AG20443 (cell line): Measurements from ENCODE around the gene MAPKAPK3.
A peak's percentile ranks its signal among the peaks of the same experiment; 100 is the strongest.

Experiments used
- DNase-seq: peaks from one replicate; pipeline ENCODE4 v3.0.0; 2012; ENCODE audit warnings: low spot score, mixed read lengths

The MAPKAPK3 gene

DNA sequence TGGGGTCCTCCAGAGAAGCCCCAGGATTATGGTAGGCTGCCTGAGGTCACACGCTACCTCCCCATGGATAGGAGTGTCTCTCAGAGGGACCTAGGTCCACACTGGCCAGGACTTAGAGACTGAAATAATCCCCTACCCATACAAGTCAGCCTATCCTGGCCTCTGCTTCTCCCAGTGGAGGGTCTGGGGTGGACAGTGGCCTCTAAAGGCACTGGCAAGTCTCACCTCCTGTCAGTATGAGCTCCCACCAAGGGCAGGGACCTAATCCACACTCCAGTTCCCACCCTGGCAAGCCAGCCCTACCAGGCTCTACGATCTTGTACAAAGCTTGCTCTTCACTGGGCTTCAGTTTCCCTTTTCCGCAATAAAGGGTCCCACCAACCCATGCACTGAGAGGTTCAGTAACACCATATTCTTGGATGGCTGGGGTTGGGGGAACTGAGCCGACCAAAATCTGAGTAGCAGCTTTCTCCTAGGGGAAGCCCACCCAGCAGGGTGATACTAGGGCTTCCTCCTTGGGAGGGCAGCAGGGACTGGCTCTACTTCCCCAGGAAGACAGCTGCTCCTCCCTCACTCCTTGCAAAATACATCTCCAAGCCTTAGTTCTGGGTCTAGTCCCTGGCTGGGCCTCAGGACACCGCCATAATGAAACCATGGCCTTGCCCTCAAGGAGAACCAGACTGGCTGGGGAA, 7.7 kb upstream of the MAPKAPK3 start:
- DNase-seq: no peak

DNA sequence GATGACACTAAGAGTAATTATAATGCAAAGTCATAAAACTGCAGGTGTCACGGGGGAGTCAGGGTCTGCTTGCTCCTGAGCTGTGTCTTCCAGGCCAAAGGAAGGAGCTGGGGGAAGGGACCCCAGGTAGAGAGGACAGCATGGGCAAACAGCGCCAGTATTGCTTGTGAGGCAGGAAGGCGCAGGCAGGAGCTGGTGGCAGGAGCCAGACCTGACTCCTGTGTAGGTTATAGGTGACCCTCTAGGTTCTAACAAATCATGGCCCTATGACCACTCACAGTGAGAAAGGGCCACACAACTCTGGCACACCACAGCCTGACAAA, 7.2 kb upstream of the MAPKAPK3 start:
- no peak for DNase-seq

DNA sequence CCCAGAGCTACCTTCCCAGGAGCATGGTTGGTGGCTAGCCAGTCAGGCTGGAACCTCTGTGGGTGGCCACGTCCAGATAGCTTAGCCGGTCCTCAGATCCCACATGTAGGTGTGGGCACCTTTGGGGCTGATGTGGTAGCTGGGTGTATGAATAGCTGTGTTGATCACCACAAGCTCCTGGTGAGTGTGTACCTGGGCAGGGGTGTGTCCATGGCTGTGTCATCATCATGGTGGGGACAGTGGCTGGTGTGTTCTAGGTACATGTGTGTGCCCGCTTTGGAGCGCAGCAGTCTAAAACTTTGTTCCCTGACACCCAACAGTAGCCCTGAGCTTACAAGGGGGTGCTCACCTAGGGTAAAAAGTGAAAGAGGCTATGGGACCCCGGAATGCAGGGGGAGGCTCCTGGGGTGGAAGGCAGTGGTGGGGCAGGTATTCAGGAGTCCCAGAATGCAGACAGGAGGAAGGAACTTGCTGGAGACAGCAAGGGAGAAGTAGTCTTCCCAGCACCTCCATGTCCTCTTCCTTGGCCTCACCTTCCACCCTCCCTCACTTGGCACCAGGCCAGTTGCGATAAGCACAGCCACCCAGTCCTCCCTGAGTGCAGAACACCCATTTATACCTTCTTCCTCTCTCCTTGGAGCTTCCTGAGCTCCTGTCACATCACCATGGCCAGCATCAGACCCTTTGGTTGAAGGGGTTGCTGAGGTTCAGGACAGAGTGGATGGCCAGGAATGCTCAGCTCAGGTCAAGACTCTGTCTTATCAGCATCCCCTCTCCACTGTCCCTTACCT, 6.6 kb upstream of the MAPKAPK3 start:
- no peak for DNase-seq

DNA sequence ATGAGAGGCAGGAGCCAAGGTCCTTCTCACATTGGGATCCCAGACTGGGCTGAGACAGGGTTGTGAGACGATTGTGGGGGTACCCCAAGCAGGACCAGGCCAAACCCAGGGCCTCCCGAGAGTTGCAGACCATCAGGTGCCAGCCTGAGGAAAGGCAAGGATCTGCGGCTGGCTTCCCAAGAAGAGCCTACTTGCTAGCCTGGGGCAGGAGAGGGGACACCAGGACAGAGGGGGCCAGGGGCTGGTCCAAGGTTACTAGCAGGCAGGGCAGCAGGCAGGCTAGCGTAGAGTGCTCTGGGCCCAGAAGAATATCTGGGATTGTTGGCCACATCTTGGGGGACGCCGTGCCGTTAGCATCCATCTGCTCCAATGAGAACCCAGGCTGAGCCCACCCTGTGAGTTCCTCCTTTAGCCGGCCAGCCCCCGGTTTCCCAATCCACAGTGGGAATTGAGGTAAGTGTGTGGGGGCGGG, 5.9 kb upstream of the MAPKAPK3 start:
- DNase-seq: no peak

DNA sequence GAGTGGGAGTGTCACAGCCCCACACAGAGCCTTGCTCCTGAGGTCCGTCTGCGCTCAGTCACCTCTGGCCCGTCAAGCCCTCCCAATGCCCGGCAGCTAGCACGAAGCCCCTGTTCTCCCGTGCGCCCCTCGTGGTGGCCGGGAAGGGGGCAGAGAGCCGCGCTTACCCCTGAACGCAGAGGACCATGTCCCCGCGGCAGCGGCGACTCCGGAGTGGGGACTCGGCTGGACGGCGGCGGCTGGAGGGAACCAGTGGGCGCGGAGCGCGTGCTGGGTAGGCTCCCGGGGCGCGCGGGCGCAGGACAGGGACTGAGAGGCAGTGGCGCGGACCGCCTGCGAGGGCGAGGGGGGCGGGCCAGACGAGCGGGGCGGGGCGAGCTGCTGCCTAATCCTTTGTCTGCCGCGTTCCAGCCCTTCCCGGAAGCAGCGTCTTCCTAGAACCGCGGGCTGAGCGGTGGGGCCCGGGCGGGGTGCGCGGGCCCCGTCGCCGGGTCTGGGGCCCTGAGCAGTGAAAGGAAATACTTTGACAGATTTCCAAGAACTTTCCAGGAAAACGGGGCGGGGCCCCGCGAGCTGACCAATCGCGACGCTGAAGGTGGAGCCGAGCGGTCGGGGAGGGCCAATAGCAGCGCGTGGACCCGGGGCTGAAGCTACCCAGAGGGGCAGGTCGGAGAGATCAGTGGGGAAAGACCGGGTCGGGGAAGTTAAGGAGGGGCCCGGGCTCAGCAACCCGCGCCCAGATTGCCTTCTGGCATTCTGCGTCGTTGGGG, 5.3 kb upstream of the MAPKAPK3 start, which contains the start of gene CISH:
CISH (minus strand) TSS at position 311 of the 770 bp plus-strand sequence; CDS start at position 187, 124 bp downstream.
- peak; percentile 92 for DNase-seq

DNA sequence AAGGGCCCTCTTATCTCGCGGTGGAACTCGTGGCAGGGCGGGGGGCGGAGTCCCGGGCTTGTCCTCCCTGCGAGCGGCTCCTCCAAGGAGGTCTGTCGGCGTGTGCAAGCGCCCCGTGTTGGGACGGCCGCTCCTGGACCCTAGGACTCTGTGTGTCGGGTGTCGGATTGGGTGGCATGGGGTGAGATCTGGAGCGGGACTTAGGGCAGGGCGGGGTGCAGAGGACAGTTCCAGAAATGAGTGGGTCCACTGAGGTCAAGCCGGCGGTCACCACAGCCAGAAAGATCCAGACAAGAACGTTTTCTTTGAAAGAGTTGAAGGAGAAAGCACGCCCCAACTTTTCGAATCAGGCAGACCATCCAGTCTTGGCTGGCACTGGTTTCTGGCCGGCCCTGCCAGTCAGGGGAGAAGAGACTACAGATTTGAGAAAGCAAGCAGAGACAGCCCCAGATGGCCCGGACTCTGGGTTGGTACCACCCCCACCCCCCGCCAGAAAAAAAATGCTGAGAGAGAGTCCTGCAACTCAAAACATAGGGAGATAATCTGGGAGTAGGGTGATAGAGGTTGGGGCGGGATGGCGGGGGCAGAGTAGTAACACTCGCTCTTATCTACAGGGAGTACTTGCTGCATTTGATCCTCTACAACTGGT, 4.6 kb upstream of the MAPKAPK3 start:
- DNase-seq: no peak

DNA sequence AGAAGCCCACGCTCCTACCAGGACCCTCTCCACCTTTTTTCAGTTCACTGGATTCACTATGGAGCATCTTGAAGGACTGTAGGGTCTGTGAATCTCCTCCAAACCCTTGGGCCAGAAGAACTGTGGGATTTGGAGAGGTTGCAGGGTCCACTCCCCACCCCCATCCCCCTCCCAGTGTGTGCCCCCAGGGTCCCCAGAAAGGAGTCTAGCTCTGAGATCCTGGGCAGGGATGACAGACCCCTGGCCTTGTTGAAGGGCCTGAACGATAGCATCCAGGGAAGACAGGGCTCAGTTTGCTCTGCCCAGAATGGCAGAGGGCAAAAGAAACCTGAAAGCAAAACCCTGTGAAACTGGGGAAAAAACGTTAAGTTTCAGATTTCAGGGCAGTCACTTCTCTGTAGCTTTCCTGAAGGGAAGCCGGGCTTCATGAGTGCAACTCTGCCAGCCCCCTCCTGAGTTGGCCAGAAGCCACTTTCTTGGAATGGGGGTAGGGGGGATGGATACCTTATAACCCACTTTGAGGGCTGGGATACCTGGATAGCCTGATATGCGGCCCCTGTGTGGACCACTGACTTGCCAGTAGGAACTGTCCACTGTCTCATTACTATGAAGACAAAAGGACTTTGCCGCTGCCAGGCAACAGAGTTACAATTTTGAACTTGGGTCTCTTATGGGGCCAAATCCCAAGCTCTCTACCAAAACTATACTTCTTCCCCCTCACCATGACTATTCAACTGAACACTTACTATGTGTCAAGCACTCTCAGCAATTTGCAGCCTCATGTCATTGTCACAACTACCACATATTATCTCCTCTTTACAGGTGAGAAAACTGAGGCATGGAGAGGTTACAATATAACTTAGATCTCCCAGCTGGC, 3.7 kb upstream of the MAPKAPK3 start:
- no peak for DNase-seq

DNA sequence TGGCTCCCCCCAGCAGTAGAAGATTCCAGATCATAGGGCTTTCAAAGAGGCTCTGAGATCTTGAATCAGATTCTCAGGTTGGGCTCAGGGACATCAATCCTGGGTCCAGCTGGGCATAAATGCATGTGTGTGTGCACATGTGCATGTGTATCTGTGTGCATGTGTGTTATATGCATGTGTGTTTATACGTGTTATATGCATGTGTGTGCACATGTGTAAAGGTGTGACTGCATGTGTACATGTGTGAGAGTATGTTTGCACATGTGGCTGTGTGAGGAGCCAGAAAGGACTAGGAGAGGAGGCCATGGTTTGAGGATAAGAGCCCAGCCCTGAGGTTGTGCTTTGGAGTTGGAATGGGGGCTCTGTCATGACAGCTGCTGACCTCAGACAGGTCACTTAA, 1.8 kb upstream of the MAPKAPK3 start:
- no peak for DNase-seq

DNA sequence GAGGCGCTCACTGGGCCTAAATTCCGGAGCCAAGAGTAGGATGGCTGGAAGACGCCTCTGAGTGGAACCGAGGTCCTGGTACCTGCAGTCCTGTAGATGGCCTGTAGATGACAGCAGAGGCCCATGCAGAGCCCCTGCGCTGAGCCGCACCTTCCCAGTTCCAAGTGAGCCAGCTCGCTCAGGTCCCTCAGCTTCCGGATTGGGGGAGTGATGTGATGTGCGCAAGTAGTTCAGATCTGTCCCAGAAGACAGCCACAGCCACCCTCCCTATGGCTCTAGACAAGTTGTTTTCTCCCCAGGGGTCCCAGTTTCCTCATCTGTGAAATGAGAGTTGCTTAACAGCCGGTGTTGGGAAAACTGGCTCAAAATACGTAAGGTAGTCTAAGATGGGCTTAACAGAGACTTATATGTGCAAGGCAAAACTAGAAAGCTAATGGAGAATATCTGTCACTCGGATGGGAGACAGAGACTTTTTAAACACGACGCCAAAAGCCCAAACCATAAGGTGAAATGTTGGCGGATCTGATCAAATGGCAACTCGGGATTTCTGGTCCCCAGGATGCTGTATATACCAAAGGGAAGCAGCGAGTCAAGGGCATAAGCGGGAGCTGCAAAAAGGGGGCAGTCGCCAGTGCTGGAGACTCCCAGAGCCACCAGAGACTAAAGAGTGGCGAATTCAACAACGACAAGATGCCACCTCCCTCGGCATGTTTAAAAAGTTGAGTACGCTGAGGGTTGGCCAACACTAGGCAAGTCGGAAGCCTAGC, 765 bp upstream of the MAPKAPK3 start:
- peak; percentile 89 for DNase-seq

DNA sequence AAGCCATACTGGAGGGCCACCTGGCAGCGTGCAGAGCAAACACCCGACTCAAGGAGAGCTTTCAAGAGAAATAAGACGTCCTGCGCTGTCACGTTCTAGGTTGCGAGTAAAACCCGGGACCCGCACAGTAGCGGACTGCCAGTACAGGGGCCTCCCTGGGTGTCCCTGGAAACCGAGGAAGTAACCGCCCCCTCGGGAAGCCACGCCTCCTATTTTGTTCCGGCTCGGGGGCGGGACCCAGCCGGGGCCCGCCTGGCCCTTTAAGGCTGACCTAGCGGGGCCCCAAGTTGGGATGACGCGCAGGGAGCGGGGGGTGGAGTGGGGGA, 218 bp upstream of the MAPKAPK3 start:
- DNase-seq: peak; percentile 97

DNA sequence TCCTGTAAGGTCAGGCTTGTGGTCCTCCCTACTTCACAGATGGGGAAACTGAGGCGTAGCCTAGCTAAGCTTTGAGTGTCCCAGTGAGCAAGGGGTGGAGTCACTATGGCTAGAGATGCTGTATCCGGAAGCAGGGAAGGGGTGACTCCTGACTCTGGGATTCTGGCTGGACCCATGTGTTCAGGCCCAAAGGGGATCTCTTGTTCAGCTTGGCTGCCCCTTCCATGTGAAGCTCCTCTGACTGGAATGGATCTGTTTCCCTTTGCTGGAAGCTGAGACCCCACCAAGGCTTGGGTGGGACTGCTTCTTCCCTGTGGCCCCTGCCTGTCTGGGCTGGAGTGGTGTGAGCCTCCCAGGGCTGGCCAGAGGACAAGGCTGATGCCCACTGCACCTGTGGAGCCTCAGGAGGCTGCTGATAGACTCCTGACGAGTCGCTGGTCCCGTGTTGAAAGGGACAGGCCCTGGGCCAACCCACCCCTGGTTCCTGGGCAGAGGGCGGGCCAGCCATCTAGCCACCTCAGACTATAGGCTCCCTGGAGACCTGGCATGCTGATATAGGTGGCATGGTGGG, 1.0 kb downstream of the MAPKAPK3 start:
- no peak for DNase-seq

DNA sequence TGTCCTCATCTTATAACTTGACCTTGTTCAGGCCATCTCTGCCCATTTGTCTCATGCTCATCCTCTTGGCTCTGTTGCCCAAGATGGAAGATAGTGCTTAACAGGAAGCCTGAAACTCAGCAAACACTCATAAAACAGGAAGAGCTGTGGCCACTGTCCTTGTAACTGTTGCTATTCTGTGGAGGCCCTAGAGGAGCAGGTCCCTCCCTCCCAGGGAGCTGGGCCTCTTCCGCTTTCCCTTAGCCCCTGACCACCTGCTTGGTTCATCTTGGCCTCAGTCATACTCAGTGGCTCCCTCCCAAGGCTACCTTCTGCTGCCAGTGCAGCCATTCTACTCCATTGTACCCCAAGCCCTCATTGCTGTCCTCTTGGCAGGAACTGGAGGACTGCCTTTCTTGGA, 3.5 kb downstream of the MAPKAPK3 start:
- no peak for DNase-seq

DNA sequence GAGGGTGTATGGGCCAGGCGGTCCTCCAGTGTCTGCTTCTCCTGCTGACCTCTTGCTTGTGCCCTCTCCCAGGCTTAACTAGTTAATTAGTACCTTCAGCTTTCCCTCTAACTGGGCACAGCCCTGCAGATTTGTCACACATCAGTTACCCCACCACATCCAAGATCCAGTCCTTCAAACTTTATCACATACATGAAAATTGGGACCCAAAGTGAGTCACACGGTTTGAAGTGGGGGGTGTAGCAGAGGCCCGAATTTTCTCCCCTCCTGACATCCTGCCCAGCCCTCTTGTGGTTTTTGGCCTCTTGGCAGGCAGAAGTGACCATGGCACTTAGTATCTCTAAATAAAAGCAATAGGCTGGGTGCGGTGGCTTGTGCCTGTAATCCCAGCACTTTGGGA, 3.9 kb downstream of the MAPKAPK3 start:
- peak; percentile 35 for DNase-seq

DNA sequence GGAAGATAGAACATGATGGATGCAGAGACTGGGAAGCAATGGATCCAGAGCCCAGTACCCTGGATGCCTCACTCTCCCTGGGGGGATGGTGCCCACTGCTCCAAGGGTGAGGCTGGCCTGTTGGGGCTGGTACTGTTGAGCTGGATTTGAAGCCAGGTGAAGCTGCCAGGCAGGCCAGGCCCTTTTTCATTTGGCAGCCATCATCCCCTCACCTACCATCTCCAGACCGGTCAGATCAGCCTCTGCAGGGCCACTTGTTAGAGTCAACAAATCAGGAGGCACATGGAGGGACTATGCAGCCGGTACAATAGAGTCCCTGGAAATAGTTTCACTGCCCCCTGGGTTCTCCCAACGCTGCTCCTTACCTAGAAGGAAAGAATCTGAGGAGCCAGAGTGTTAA, 5.9 kb downstream of the MAPKAPK3 start:
- no peak for DNase-seq

DNA sequence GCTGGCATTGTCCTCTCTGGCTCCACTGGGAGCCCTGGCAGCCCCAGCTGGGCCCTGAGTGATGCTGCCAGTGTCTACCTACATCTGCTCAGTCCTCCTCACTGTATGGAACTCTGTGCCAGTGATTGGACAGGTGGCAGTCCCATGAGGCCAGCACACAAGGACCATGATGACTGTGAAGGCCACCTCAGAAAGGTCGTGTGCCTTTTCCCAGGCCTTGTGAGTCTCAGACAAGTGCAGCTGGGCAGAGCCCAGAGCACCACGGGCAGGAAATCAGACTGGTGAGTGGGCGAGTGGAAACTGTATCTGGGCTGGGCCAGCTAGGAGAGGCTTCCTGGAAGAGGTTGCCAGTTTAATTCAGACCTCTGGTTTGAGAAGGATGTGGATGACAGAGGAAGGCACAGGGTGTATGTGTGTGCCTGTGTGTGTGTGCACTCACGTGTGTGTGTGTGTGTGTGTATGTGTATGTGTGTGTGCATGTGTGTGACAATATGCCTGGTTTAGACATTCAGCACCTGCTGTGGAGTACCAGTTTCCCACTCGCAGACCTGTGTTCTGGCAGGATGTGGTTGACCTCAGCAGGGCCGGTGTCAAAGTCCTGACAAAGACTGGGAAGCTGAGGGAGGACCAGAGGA, 7.0 kb downstream of the MAPKAPK3 start:
- peak; percentile 22 for DNase-seq

DNA sequence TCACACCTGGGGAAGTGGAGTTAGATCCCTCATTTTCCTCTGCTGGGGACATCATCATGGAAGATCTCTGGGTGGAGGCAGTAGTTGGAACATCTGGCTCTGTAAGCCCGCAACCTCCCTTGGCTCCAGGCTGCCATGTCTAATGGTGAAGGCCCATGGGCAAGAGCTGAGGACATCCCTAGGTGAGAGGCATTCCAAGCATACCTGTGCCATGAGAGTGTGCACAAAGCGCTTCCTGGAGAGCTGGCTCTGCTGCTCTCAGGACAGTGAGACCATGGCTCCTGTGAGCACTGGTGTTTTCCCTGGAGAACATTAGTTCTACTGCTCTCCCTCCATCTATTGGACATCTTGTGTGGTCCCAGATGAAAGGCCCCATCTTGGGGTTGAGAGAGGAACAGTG, 7.7 kb downstream of the MAPKAPK3 start:
- DNase-seq: no peak

DNA sequence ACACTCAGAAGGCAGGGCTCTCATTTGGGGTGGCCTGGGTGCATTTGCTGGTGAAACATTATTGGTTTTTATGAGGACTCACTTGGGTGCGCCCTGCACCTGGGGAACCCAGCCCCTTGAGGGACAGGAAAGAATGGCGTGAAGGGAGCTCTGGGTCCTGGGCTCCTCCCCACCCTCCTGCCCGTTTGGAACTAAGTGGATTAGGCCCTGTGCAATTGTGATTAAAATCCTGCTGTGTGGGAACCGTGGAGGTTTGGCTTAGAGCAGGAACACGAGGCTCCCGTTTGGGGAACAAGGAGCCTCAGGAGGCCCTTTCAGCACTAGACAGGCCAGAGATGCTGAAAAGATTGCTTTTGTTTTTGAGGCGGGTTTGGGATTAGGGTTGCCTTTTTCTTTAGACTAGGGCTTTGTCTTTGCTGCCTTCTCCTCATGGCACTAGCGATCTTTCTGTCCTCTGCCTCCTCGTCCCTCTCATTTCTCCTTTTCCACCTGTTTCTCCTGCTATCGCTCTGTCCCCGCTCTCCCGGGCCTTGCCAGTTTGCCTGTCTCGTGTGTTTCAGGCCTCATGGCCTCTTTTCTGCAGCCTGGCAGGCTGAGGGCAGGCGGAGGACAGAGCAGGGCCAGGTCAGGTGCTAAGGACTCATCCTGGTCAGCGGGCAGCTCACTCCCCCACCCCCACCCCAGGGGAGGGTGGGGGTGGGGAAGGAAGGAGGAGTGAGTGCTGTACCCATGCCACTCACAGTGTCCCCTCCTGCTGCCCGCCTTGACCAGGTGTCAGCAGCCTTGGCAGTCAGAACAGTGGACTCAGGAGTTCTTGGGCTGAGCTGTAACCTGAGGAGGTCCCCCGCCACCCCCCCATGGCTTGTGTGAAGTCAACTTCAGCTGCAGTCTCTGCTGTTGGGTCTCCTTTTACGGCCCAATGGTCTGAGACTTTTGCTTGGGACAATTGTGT, 8.6 kb downstream of the MAPKAPK3 start:
- DNase-seq: no peak

DNA sequence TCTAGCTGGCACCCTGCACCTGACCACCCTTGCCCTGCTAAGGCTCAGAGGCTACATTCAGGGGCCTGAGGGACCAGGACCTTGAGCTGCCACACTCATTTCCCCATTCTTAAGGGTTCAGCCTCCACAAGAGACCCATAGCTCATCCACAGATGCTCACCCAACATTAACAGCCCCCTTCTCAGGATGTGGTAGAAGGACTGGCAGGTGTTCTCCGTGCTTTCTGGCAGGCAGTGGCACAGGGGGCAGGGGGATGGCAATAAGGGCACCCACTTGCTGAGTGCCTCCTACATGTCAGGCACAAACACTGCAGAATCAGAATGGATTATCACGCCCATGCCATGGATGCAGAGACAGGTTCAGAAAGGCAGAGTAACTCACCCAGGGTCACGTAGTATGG, 9.4 kb downstream of the MAPKAPK3 start:
- no peak for DNase-seq
